Stimulated activated CD4-positive, alpha-beta T cell treated with anti-CD3 and anti-CD28 coated beads, Interleukin-1b, Interleukin-23, amount 100 ng/mL, for 24 hours (primary cell): Measurements from ENCODE around the gene LRP1.

Source experiments
- DNase-seq, 4 experiments: peaks; one replicate each; pipeline ENCODE4 v3.0.0-alpha.2; 2020; ENCODE audit warnings: low read depth in 4 of 4, low spot score in 1 of 4

Gene LRP1

DNA sequence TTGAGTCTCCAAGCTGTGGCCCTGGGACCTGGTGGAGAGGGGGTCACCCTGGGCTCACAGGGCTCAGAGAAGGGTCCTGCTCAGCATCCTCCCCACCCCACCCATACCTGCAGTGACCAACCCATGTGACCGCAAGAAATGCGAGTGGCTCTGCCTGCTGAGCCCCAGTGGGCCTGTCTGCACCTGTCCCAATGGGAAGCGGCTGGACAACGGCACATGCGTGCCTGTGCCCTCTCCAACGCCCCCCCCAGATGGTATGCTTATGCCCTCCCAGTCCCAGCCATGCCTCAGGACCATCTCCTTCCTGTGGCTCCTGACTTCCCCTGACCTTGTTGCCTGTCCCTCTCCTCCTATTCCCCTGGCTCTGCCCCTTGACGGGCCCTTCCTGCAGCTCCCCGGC is 81.6 kb downstream of the LRP1 start:
- DNase-seq = no peak

DNA sequence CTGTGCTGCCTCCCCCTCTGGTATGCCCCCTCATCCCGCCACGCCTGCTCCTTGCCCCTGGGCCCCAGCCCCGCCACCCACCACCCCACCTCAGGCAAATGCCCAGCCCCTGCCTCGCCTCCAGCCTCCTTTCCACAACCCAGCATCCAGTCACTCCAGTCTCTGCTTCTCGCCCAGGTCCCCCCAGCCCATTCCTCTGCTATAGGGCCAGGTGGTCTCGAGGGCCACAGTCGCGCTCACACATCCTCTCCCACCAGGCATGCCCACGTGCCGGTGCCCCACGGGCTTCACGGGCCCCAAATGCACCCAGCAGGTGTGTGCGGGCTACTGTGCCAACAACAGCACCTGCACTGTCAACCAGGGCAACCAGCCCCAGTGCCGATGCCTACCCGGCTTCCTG is 82.2 kb downstream of the LRP1 start:
- DNase-seq = no peak

GRCh38 chr12:57210926-57211692 is 82.8 kb downstream of the LRP1 start:
- DNase-seq = no peak

GRCh38 chr12:57211791-57212700 is 83.8 kb downstream of the LRP1 start:
- DNase-seq = no peak

GRCh38 chr12:57212701-57213057 is 84.4 kb downstream of the LRP1 start:
- DNase-seq = no peak

DNA sequence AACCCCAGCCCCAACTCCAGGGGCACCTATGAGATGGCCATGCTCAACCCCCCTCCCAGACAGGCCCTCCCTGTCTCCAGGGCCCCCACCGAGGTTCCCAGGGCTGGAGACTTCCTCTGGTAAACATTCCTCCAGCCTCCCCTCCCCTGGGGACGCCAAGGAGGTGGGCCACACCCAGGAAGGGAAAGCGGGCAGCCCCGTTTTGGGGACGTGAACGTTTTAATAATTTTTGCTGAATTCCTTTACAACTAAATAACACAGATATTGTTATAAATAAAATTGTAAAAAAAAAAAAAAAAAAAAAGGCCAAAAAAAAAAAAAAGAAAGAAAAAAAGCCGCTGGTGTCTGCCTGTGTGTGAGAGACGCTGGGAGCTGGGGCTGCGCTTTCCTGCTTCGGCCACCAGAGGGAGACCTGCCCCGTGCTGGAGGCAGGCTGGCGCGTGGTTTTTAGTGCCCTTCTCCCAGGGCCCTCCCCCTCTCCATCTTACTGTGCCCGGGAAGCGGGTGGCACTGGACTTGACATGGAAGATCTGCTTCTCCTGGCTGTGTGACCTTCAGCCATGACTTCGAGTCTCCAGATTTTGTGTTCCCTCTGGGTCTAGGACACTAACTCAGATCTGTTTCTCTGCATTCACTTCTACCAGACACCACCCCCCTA is 84.9 kb downstream of the LRP1 start:
- peak; percentile 69 to 73 (median 72) for DNase-seq

DNA sequence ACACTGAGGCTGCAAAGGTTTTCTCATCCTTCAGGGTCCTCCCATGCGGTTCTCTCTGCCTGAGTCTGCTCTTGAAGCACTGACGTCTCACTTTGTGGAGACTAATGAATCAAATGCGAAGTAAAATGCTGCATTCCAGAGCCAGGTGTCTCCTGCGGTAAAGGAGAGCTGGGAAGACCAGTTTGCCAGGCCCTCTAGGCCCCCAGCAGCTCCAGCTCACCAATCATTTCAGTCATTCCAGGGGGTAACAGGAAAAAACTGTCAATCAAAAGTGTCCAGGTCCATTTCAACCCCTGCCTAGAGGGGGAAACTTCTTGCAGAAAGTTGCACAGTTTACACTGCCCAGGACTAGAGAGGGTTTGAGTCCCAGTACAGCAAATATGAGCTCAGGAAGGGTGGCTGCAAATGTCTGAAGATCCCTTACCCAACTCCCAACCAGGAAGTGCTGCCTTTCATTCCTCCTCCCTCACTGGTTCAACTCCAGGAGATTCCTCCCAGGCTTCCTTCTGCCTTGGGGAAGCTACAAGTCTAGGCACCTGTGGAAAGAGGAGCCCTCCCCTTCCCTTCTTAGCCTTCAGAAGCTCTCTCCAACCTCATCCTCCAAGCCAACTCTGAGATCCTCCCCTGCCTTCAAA is 85.6 kb downstream of the LRP1 start:
- no peak for DNase-seq

DNA sequence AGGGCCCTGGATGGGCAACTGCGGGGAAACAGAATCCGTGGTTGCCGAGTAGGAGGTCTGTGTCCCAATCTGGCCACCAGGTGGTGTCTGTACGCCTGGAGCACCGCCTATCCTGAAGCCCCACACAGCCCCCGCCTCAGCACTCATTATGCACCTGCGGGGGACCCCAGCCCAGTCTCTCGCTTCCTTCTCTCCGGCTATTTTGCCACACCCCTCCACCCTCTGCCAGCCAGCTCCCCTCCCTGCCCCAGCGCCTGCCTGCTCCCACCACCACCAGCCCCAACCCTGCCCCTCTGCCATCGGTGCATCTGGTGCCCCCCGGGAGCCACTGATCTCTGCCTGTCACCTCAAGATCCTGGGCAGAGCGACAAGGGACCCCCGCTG is 86.1 kb downstream of the LRP1 start:
- DNase-seq = peak in 1 of 4 experiments; percentile 52

GRCh38 chr12:57215065-57215464 is 86.8 kb downstream of the LRP1 start:
- no peak for DNase-seq

DNA sequence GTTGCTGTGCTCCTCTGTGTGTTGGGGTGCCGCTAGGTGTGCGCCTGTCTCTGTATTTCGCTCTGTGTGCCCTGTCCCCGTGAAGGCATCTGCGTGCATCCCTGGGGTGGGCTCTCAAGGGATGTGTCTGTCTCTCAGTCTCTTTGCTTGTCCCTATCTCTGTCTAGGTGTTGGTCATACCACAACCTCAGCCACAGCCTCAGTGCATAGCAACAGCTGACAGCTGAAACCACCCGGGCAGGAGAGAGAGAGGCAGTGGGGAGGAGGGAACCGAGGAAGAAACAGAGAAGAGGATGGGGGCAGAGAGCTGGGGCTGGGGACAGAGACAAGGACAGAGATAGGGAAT is 87.4 kb downstream of the LRP1 start:
- DNase-seq = no peak

DNA sequence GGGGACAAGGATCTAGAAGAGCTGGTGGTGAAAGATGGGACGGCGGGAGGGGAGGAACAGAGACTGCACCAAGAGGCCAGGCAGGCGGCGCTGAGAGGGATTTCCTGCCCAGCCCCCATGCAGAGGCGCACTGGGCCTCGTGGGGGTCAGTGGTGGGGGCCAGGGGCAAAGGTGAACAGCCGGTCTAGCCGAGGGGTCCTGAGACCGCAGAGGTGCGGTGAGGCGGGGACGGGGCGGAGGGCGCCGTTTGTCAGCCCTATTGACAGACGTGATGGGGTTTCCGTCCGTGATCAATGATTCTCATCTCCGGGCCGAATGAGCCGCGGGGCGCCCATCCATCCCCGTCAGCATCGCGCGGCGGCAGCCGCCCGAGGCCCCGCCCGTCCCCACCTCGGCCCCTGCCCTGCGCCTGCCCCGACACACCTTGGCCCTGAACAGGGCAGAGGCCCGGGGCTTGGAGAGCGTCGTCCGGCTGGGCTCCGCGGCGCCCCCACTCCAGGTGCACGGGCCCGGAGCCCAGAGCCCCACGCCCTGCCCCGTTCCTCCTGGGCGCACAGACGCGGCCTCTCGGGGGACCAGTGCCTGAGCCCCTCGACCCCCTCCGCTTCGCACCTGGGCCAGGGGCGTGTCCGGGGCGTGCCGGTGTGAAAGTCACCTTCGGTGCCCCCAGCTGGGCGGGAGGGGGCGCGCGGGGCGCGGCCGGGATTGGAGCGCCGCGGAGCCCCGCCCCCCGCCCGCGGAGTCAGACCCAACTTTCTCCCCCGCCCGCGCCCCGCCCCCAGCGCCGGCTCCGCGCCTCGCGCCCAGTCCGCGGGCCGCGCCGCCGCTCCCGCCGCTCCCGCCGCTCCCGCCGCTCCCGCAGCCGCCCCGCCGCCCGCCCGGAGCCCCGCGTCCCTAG is 88.0 kb downstream of the LRP1 start, which contains the start of gene NXPH4:
Gene NXPH4, plus strand, starts transcription at position 781 of the 898 bp plus-strand sequence. CDS start 176 bp downstream, outside the sequence.
- no peak for DNase-seq

DNA sequence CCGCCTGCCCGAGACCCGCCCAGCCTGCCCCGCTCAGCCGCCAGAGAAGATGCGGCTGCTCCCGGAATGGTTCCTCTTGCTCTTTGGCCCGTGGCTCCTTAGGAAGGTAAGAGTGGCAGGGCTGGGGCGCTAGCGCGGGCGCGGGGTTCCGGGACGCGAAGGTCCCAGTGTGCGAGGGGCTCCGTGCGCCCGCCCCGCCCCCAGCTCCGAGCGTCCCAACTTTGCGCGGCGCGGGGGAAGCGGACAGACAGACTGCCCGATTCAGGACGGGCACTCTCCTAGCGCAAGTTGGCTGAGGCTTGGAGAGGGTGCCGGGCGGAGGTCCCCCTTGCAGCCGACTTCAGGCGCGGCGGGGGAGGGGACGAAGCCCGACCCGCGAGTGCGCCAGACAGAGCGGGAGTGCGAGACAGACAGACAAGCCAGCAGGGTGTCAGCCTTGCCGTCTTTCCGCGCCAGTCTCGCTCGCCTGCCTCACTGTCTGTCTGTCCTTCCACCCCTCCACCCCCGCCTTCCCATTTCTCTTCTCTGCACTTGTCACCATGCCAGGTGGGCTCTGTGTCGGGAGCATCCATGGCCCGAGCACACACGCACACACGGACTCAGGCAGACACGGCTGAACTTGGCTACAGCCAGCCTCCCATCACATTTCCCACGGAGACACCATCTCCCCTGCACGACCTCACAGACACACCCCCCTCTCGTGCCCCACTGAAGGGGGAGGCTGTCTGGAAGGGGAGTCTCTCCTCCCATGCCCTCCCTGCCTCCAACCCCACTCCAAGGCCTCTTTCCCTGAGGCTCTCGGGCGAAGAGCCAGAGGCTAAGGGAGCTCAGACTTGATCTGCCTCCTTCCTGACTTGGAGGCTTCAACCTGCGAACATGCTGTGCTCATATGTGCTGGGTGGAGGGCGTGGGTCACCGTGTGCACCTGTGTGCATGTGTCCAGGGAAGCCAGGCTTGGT is 88.9 kb downstream of the LRP1 start:
- DNase-seq = no peak

DNA sequence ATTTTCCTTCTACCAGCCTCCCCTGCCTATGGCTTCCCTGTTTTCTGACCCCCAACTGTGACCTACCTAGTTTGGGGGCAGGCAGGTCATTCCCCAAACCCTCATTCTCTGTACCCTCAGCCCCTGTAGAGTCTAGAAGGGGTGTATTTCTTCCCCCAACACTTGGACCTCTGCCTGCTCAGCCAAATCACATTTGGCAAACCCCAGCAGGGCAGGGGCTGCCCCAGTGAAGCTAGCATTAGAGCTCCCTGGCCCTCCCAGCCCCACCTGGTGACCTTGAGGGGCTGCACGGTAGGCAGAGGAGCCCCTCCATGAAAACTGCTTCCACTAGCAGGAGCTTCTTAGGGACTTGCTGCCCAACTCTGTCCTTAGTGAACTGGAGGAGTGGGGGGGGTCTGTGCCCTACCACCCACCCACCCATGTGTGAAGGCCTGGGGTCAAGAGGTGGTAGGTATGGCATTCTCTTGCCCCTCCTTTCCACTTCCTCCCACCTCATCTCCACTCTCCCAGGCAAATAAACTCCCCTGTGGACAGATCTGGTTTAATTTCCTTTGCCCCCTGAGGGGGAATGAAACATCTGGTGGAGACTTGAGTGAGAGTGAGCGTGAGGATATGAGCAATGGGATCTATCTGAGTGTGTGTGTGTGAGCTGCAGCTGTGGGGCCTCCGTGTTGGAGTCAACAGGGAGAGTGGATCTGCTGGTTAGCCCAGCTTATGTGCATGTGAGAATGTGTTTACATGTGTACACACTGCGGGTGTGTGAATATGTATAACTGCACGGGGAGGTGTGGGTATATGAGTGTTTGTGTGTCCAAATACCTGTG is 90.0 kb downstream of the LRP1 start:
- no peak for DNase-seq

DNA sequence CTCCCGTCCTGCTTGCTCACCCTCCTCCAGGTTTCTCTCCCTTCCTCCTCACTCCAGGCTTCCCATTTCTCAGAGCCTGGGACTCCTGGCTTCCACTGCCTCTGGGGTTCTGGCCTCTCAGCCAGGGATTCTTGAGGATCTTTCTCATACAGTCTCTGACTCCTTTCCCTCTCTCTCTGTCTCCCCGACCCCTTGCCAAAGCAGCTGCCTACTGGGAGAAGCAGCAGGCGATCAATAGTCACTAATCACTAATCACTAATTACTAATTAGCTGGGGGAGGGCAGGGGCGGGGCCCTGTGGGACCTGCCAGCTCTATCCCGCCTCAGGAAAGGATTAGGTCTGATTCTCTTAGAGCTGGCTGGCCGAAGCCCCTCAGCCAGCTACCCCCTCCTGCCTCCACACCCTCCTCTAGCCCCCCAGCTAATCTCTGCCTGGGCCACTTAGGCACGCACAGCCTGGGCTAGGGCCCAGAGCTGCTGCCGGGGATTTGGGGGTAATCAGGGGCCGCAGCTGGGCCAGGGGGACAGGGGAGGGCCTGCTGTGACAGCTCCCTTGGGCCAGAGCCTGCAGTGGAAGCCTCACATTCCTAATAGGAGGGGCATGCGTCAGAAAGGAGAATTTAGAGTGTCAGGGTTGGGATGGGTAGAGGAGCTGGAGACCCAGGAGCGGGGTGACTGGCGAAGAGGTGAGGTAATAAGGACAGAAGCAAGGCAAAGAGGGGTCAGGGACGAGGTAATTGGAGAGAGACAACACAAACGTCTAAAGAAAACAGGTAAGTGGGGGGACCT is 91.1 kb downstream of the LRP1 start:
- DNase-seq = no peak

GRCh38 chr12:57219993-57220754 is 91.9 kb downstream of the LRP1 start:
- DNase-seq = no peak

- DNase-seq = no peak
Measured at GRCh38 chr12:57220770-57221168, 92.5 kb downstream of the LRP1 start.
